Spleen (tissue), 7 donors: ENCODE measurements around the gene PRR22.

Source experiments
- POLR2A ChIP-seq, 3 donors: fragments of 450-650 bp; IDR thresholded peaks; one replicate each; pipeline ENCODE4 v1.5.1; 2017; ENCODE audit warnings: antibody characterized with exemption in 3 of 3, mild to moderate bottlenecking in 1 of 3
- POLR2AphosphoS5 ChIP-seq, 3 donors: sonication (generic); formaldehyde crosslinking; IDR thresholded peaks; one replicate each; pipeline ENCODE4 v1.5.1; 2017; ENCODE audit warnings: antibody characterized with exemption in 3 of 3
- TF ChIP-seq, protein P1 (sequence below), 11 experiments: fragments of 200-600 bp in 7 of 11; fragments of 450-650 bp in 4 of 11; sonication (generic) in 4 of 11; IDR thresholded peaks in 8 of 11; conservative IDR thresholded peaks in 3 of 11; 1 replicate in 7 of 11; 2 replicates in 4 of 11; pipeline versions ENCODE4 v1.4.0 to v1.8.0; 2016 to 2021; ENCODE audit warnings: antibody characterized with exemption in 11 of 11, inconsistent platforms in 4 of 11, mild to moderate bottlenecking in 1 of 11
- donor health status: DM: no; HTN: no; CAD: no; lungs with moderate emphysema.
- donor health status: DM: no; HTN: no; CAD: no.
- donor health status: DM: no; HTN: no; CAD: no.

DNA sequence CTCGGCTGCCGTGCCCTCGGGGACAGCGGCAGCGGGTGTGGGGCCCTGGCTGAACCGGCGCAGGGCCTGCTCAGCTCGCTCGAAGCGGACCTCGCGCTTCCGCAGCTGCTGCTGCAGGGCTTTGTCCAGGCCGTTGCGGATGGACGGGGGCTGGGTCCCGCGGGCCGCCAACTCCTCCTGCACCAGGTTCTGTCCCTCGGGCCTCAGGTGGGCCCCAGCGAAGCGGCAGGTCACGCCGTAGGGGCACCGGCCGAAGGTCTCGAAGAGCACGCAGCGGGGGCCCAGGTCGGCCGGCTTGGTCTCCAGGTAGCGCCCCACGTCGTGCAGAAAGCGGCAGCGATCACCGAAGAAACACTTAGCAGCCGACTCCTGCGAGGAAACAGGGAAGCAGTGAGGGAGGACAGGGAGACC, 4.8 kb upstream of the PRR22 start:
- TF ChIP-seq POLR2AphosphoS5 (IDR thresholded peaks at IDR 0.05) (no peak), POLR2A (IDR thresholded peaks at IDR 0.05) (no peak)
- TF ChIP-seq, protein P1, sequence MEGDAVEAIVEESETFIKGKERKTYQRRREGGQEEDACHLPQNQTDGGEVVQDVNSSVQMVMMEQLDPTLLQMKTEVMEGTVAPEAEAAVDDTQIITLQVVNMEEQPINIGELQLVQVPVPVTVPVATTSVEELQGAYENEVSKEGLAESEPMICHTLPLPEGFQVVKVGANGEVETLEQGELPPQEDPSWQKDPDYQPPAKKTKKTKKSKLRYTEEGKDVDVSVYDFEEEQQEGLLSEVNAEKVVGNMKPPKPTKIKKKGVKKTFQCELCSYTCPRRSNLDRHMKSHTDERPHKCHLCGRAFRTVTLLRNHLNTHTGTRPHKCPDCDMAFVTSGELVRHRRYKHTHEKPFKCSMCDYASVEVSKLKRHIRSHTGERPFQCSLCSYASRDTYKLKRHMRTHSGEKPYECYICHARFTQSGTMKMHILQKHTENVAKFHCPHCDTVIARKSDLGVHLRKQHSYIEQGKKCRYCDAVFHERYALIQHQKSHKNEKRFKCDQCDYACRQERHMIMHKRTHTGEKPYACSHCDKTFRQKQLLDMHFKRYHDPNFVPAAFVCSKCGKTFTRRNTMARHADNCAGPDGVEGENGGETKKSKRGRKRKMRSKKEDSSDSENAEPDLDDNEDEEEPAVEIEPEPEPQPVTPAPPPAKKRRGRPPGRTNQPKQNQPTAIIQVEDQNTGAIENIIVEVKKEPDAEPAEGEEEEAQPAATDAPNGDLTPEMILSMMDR (IDR thresholded peaks at IDR 0.05 in 8 of 11, conservative IDR thresholded peaks at IDR 0.05 in 3 of 11): no peak
